AG04449 (cell line): ENCODE results near the gene FUOM.
A peak's percentile ranks its signal among the peaks of the same experiment; 100 is the strongest.

Source experiments
- CTCF ChIA-PET: fragments of 350-600 bp; formaldehyde crosslinking; extraction: SDS; loops from one replicate; lab custom pipeline; 2021; ENCODE audit warnings: antibody characterized with exemption; lab: Yijun Ruan, JAX
- POLR2A ChIA-PET: fragments of 400-600, 350-600 bp; formaldehyde crosslinking; extraction: SDS; loops from one replicate; lab custom pipeline; 2020; ENCODE audit warnings: antibody characterized with exemption, inconsistent platforms; lab: Yijun Ruan, JAX
- DNase-seq: peaks from one replicate; pipeline ENCODE4 v3.0.0-alpha.2; 2010; ENCODE audit warnings: low read depth, low spot score
- H3K4me3 ChIP-seq: 2 replicates; pipeline ENCODE4 v1.5.1; 2011; ENCODE audit warnings: low read depth, mild to moderate bottlenecking, control low read depth, low read length
- TF ChIP-seq, protein P1 (sequence below): IDR thresholded peaks from one replicate; pipeline ENCODE4 v1.5.1; 2011; ENCODE audit warnings: mild to moderate bottlenecking, moderate library complexity, low read length, control low read depth, inconsistent platforms; ENCODE audit not compliant: insufficient read depth; ENCODE audit errors: missing control alignments

FUOM gene

DNA sequence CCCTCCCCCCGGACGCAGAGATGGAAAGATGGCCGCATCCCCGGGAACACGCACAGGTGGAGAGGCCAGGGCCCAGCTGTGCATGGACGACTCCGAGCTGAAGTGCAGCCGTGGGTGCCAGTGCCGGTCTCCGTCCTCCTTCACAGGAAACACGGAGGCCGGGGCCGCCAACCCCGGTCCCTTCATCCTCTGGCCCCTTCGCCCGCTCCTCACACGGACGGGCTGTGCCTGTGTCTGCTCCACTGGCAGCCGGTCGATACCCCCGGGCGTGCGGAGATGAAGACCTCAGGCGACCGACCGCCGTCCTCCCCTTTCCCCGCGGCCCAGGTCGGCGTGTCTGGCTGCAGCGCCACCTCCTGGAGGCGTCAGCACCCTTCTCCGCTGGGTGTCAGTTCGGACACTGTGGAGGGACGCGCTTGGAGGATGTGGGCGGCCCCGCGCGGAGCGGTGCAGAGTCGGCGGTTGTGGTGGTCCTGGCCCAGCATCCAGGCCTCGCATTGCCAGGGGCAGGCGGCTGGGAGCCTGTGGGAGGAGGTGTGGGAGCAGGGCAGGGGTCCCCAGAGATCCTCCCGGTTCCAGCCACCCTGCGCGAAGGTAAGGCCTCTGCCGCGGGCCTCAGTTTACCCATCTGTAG lies 39.2 kb downstream of the FUOM start:
- no peak for DNase-seq
- CTCF ChIA-PET, result interaction anchor here (0.7 to 4.1 kb wide), 5 partner anchors 9 to 436 kb away, joined by 3 to 31 read pairs (median 3); no protein-coding TSS in a partner anchor
- TF ChIP-seq, protein P1, sequence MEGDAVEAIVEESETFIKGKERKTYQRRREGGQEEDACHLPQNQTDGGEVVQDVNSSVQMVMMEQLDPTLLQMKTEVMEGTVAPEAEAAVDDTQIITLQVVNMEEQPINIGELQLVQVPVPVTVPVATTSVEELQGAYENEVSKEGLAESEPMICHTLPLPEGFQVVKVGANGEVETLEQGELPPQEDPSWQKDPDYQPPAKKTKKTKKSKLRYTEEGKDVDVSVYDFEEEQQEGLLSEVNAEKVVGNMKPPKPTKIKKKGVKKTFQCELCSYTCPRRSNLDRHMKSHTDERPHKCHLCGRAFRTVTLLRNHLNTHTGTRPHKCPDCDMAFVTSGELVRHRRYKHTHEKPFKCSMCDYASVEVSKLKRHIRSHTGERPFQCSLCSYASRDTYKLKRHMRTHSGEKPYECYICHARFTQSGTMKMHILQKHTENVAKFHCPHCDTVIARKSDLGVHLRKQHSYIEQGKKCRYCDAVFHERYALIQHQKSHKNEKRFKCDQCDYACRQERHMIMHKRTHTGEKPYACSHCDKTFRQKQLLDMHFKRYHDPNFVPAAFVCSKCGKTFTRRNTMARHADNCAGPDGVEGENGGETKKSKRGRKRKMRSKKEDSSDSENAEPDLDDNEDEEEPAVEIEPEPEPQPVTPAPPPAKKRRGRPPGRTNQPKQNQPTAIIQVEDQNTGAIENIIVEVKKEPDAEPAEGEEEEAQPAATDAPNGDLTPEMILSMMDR, result peak; percentile 96
- H3K4me3 ChIP-seq, result peak overlapping the region; percentile 55
- POLR2A ChIA-PET, result no interaction called here

DNA sequence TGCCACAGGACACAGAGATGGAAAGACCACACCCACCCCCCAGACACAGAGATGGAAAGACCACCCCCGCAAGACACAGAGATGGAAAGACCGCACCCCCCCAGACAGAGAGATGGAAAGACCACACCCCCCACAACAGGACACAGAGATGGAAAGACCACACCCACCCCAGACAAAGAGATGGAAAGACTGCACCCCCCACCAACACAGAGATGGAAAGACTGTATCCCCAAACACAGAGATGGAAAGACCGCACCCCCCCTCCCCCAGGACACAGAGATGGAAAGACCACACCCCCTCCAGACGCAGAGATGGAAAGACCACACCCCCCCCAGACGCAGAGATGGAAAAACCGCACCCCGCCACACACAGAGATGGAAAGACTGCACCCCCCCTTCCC lies 41.1 kb downstream of the FUOM start:
- H3K4me3 ChIP-seq, result no peak overlapping the region
- TF ChIP-seq, protein P1, result no peak
- ChIA-PET CTCF (interaction anchor here (1.6 to 3.1 kb wide), 2 partner anchors 8 to 12 kb away, joined by 4 to 19 read pairs; no protein-coding TSS in a partner anchor), POLR2A (no interaction called here)
- no peak for DNase-seq

DNA sequence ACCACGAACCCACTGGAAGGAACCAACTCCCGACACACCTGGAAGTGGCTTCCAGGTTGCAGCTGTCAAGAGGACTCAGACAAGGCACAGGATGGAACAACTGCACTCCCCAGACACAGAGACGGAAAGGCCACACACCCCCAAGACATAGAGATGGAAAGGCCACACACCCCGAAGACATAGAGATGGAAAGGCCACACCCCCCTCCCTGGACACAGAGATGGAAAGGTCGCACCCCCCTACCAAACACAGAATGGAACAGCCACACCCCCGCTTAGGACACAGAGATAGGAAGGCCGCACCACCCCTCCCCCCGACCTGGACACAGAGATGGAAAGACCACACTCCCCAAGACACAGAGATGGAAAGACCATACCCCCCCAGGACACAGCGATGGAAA lies 41.6 kb downstream of the FUOM start:
- POLR2A ChIA-PET, result no interaction called here
- CTCF ChIA-PET, result interaction anchor here (1.6 to 4.2 kb wide), 3 partner anchors 8 to 12 kb away, joined by 4 to 35 read pairs (median 19); no protein-coding TSS in a partner anchor

DNA sequence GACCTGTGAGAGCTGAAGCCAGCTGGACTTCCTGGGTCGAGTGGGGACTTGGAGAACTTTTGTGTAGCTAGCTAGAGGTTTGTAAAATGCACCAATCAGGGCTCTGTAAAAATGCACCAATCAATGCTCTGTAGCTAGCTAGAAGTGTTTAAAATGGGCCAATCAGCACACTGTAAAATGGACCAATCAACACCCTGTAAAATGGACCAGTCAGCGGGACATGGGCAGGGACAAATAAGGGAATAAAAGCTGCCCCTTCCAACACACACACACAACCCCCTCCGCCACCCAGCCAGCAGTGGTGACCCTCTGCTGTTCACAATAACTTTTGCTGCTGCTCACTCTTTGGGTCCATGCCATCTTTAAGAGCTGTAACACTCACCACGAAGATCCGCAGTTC lies 42.0 kb downstream of the FUOM start:
- DNase-seq, result no peak
- H3K4me3 ChIP-seq, result no peak overlapping the region
- POLR2A ChIA-PET, result no interaction called here
- TF ChIP-seq, protein P1, result no peak
- CTCF ChIA-PET, result interaction anchor here (0.8 to 4.2 kb wide), 4 partner anchors 9 to 661 kb away, joined by 3 to 35 read pairs (median 12); no protein-coding TSS in a partner anchor

More for the DNA sequence above, 41.6 kb downstream of the FUOM start:
- TF ChIP-seq, protein P1, result no peak
- no peak for DNase-seq
- H3K4me3 ChIP-seq, result no peak overlapping the region

DNA sequence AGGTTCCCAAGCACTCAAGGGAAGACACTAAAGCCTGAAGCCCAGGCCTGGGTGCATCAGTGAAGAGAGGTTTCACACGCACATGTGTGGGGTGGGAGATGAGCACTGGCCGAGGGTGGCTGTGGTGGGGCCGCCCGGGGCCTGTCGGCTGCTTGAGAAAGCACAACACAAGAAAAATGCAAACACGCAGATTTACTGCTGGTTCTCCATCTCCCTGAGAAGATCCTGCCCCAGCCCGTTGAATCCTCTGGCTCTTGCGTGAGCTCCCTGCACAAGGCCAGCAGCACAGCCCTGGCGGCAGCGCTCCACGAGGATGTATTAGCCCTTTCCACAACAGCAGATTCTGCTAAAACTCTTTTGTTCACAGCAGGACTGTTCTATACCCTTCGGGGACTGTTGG lies 42.9 kb downstream of the FUOM start:
- ChIA-PET POLR2A (no interaction called here), CTCF (interaction anchor here (0.8 to 4.2 kb wide), 5 partner anchors 10 to 660 kb away, joined by 3 to 35 read pairs (median 4); partner anchors contain the start of gene FUOM)
- no peak for DNase-seq
- H3K4me3 ChIP-seq, result no peak overlapping the region
- TF ChIP-seq, protein P1, result no peak

DNA sequence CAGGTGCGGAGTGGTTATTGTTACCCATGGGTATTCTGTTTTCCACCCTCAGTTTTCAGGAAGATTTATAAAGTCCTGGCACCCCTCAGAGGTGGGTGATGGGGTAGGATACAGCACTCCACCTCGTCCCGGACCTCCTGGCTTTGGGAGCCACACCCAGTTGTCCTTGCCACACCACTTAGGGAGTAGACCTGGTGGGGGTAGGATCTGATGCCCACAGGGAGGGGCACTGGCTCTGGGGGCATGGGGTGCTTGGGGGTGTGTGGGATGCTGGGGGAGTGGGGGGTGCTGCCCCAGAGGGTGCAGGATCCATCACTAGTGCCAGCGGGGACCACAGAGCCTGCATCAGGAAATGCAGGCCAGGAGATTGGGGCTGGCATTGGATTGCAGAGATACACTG lies 44.6 kb downstream of the FUOM start:
- POLR2A ChIA-PET, result no interaction called here
- H3K4me3 ChIP-seq, result no peak overlapping the region
- CTCF ChIA-PET, result interaction anchor here (4.2 kb wide), 1 partner anchor 15 kb away, joined by 35 read pairs; no protein-coding TSS in a partner anchor
- no peak for DNase-seq
- TF ChIP-seq, protein P1, result no peak
